ENCODE results near the gene RPS15A.

- TF ChIP-seq CTCF (IDR thresholded peaks at IDR 0.05): no peak
- TF ChIP-seq POLR2AphosphoS5 (IDR thresholded peaks at IDR 0.05): no peak
Measured at GRCh38 chr16:18802767-18803343, 12.7 kb upstream of the RPS15A start.

Measured in prostate gland (tissue), 2 donors.